ENCODE measurements around the gene URM1.

The URM1 gene

GRCh38 chr9:128388150-128388549, 17.0 kb downstream of the URM1 start:
- no peak for DNase-seq

GRCh38 chr9:128389395-128390149, 18.4 kb downstream of the URM1 start:
- no peak for DNase-seq

- DNase-seq, result no peak
Observed at GRCh38 chr9:128390150-128390812, 19.1 kb downstream of the URM1 start.

GRCh38 chr9:128390813-128391711, 19.9 kb downstream of the URM1 start:
- no peak for DNase-seq

GRCh38 chr9:128391956-128392301, 20.8 kb downstream of the URM1 start:
- no peak for DNase-seq

GRCh38 chr9:128392302-128393144, 21.3 kb downstream of the URM1 start:
- no peak for DNase-seq

GRCh38 chr9:128393145-128393775, 22.1 kb downstream of the URM1 start:
- no peak for DNase-seq

GRCh38 chr9:128393970-128394369, 22.8 kb downstream of the URM1 start:
- DNase-seq, result no peak

- DNase-seq, result no peak
Observed at GRCh38 chr9:128394379-128395168, 23.4 kb downstream of the URM1 start.

- DNase-seq, result no peak
Observed at GRCh38 chr9:128396970-128397613, 25.9 kb downstream of the URM1 start.

- no peak for DNase-seq
Observed at GRCh38 chr9:128397831-128398230, 26.7 kb downstream of the URM1 start.

GRCh38 chr9:128399861-128400260, 28.7 kb downstream of the URM1 start:
- DNase-seq, result no peak

GRCh38 chr9:128404560-128404959, 33.4 kb downstream of the URM1 start:
- DNase-seq, result no peak

GRCh38 chr9:128405077-128405779, 34.1 kb downstream of the URM1 start:
- no peak for DNase-seq

- no peak for DNase-seq
Observed at GRCh38 chr9:128405780-128406171, 34.6 kb downstream of the URM1 start.

GRCh38 chr9:128406848-128407391, 35.7 kb downstream of the URM1 start:
- no peak for DNase-seq

GRCh38 chr9:128408963-128409431, 37.8 kb downstream of the URM1 start:
- no peak for DNase-seq

GRCh38 chr9:128409450-128409849, 38.3 kb downstream of the URM1 start:
- no peak for DNase-seq

GRCh38 chr9:128409978-128410377, 38.8 kb downstream of the URM1 start:
- no peak for DNase-seq
